H7 (cell line): ENCODE results near the gene VCX3A. TPM values are rescaled to one million over a fixed set of nuclear protein-coding genes. Genes with fewer than 3 reads are reported as not detected.
"Not testable (repeated sequence)": the region's sequence is repeated elsewhere in the genome, so short reads cannot be mapped to it uniquely, and the experiment has no call there.

ENCODE experiments used
- DNase-seq: peaks from one replicate; pipeline ENCODE4 v3.0.0; 2012
- H3K27me3 ChIP-seq: 2 replicates; pipeline ENCODE4 v1.6.0; 2011; ENCODE audit warnings: mild to moderate bottlenecking, low read length; ENCODE audit not compliant: control insufficient read depth, insufficient read depth
- H3K36me3 ChIP-seq: replicated peaks from 2 replicates; pipeline ENCODE4 v1.5.1; 2011; ENCODE audit warnings: low read length; ENCODE audit not compliant: control insufficient read depth, insufficient read depth
- H3K4me3 ChIP-seq: 2 replicates; pipeline ENCODE4 v1.5.1; 2011; ENCODE audit warnings: low read depth, mild to moderate bottlenecking, control low read depth, low read length, moderate library complexity; ENCODE audit not compliant: insufficient read depth
- total RNA-seq: library from RNA; depleted of rRNA; stranded (reverse); fragments of >200 nt; shearing (Covaris generic); gene quantifications from 2 replicates; pipeline ENCODE4 v1.2.3, GENCODE V29; 2014; rRNA removed

Gene VCX3A
- total RNA-seq = 0.26 and 0.35 TPM in 2 replicates

DNA sequence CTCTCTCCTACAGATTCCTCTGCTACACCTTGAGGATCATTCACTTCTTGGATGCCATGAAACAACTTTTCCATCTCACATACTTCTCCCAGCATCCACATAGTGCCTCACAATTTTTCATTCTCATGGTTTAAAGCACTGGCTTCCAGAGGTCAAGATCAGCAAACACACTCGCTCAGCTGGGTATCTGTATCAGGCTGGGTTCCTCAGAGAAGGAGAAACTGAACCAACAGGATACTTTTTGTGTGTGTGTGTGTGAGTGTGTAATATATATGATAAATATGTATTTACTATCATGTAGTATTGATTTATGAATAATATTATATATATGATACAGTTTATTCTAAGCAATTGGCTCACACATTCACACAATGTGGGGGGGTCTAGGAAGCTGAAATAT is at the start of gene VCX3A:
Gene VCX3A (minus strand): TSS at position 101 of the 400 bp plus-strand sequence. CDS start 621 bp downstream, outside the sequence.
- not testable (repeated sequence) for H3K27me3 ChIP-seq, DNase-seq, H3K36me3 ChIP-seq, H3K4me3 ChIP-seq

DNA sequence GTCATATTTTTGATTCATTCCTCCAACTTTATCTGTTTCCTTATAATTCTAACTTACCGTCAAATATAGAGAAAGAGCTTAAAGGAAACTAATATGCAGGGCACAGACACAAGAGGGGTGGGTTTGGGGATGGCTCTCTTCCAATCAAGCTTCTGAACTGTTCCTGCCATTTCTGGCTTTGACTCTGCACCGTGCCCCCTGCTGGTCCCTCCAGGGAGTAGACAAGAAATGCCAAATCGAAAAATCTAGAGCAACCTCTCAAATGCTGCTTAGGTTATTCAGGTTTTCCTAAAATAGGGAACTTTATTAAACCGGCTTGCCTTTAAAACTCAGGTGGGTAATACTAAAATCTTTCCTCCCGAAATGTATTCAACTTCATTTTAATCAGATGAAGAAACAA is 39.8 kb upstream of the VCX3A start:
- DNase-seq = peak; percentile 22
- Histone ChIP-seq H3K4me3 (no peak overlapping the region), H3K27me3 (no peaks in the 10 kb centered on the region), H3K36me3 (no peaks in the 10 kb centered on the region)

DNA sequence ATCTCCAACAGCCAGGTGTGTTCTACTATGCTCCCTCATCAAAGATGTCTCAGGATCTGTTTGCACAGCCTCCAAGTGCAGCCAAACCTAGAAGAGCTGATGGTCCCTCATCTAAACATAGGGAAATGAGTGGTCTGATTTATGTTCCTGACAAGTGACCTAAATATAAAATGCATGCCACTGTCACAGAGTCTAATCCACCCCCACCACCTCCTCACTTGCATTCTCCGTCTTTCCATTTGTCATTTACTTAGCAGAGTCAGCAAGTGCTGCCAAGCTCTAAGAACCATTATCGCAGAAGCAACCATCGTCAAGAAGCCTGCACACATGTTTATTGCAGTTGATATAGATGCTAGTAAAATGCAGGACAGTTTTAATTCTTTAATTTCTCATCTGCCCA is 33.1 kb upstream of the VCX3A start:
- Histone ChIP-seq H3K27me3 (no peaks in the 10 kb centered on the region), H3K36me3 (no peaks in the 10 kb centered on the region), H3K4me3 (no peak overlapping the region)
- DNase-seq = no peak

DNA sequence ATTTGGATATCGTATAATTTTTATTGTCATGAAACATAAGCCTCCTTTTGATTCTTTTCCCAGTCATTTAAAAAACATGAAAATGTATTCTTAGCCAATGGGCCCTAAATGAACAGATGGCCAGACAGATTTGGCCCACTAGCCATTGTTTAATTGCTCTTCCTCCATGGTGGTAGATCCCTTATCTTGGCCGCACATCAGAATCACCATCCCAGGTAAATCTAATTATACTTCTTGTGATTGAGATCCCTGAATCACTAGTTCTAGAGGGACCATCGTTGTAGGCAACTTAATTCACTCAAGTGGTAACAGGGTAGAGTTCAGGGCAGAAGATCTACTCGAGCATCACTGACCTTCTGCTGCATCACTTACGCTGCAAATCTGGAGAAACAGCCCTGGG is 24.1 kb upstream of the VCX3A start:
- DNase-seq = no peak
- Histone ChIP-seq H3K36me3 (no peaks in the 10 kb centered on the region), H3K4me3 (no peak overlapping the region), H3K27me3 (no peaks in the 10 kb centered on the region)

DNA sequence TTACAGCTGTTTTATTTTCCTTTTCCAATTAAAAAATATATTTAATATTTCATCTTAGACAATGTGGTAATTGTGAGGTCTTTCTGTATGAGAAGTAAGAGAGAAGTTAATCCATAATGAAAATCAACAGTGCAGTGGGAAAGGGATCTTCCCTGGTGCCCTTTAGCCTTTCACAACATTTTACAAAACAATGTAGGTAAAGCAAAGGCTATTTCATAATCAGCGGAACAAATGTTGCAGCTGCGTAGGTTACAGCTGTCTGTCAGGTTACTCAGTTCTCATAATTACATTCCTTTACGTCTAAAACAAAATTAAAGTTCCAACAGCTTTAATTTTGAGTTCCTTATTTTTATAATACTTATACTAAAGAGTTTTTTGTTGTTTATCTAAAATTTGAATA is 22.8 kb upstream of the VCX3A start:
- H3K27me3 ChIP-seq = no peaks in the 10 kb centered on the region
- no peak for DNase-seq
- H3K36me3 ChIP-seq = no peaks in the 10 kb centered on the region
- H3K4me3 ChIP-seq = no peak overlapping the region

DNA sequence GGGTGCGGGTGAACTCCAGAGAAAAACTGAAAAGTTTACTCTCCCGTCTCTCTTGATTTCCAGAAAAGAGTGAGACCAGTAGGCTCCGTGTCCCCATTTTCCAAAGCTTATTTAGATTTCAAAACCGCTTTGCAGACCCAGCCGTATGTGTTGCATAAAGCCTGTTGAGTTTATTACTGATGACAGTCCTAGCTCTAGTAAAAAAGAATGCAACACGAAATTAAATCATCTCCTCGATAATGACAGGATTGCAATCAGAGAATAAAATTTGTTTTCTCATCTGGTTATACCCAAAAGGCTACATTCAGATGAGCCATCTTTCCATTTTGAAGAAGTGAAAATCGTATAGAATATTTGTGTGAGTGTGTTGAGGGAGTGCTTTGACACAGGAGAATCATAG is 16.1 kb upstream of the VCX3A start:
- Histone ChIP-seq H3K27me3 (no peaks in the 10 kb centered on the region), H3K36me3 (no peaks in the 10 kb centered on the region), H3K4me3 (no peak overlapping the region)
- no peak for DNase-seq

DNA sequence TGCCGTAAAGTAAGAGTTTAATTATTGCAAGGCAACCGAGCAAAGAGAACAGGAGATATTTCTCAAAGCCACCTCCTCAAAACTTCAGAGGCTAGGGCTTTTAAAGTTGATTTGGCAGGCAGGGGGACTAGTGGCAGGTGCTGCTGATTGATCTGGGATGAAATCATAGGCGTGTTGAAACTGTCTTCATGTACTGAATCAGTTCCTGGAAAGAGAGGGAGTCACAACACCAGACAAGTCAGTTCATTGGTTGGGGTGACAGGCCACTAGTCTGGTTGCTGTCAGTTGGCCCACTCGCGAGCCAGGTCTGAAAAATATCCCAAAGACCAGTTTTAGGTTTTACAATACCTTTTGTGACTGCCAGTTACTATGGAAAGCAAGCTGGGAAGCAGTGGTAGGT is 10.8 kb upstream of the VCX3A start:
- Histone ChIP-seq H3K4me3 (no peak overlapping the region), H3K27me3 (no peaks in the 10 kb centered on the region), H3K36me3 (no peaks in the 10 kb centered on the region)
- no peak for DNase-seq

DNA sequence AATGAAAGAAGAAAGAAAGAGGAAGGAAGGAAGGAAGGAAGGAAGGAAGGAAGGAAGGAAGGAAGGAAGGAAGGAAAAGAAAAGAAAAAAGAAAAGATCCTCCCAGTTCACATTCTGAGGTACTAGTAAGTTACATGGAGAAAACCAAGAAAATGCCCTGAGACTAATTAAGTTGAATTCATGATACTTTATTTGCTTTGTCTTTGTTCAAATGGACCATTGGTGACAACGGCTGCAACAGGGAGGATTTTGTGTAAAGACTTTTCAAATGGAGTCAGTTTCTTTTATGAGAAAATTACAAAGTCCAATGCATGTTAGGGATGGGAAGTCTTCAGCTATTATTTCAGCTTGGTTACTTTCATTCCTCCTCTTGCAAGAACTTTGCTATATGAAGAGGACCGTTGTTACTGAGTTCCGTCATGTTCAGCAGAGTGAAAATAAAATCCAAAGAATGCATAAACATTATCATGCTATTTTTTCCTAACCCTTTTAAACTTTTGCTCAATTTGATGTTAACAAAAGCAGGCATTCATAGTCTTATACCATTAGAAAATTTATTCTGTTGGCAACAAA is 8.3 kb downstream of the VCX3A start:
- no peaks in the 10 kb centered on the region for H3K36me3 ChIP-seq
- no peak overlapping the region for H3K4me3 ChIP-seq
- no peak for DNase-seq
- no peaks in the 10 kb centered on the region for H3K27me3 ChIP-seq

DNA sequence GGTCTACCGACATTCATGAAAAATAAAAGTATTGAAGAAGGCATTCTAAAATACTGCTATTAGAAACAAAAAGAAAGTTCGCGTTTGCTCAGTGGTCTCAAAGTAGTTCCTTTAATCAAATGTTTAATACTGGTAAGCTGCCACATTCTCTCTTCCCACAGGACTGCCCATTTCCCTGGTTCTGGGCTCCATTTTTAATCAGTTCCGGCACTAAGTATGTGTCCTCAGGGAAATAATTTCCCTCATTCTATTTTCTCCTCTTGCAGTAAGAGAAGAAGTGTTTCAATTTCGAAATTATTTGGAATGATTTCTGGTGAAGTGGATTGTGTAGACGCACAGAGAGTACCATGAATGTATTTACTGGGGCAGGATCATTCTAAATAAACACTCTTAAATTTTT is 17.5 kb downstream of the VCX3A start:
- Histone ChIP-seq H3K36me3 (no peaks in the 10 kb centered on the region), H3K4me3 (no peak overlapping the region), H3K27me3 (no peaks in the 10 kb centered on the region)
- DNase-seq = no peak

DNA sequence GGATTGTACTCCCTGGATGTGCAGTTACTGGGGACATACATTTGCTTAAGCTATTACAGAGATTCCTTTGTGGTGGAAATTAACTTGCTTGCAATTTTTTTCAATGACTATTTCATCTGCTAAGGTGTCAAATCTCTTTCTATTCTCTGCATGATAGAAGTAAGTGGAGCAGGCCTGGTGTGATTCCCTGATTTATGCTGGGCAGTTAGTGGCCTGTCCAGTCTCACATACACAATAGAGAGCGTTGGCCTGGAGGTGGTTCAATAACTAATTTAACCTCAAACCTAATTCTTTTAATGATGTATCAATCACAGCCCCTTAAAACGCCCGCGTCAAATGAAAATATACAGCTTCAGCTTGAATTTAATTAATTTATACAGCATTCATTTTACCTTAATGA is 28.5 kb downstream of the VCX3A start:
- DNase-seq = no peak
- Histone ChIP-seq H3K27me3 (no peaks in the 10 kb centered on the region), H3K4me3 (no peak overlapping the region), H3K36me3 (no peaks in the 10 kb centered on the region)

DNA sequence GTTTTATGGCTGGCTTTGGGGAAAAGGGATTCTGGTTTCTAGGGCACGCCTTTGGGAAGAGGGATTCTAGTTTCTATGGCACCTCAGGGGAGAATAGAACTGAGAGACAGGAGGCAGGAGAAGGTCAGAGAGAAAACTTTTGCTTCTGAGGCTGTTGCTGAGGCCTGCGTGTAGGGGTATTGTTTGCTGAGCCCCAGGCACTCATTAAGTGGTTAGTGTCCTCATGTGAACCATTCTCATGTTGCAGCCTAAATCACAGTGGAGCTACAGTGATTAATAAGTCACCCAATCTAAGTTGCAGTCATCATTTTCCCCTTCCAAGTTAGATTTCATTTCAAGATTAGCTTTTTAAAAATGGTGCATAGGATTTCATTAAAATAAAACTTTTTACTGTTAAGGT is 29.0 kb downstream of the VCX3A start:
- Histone ChIP-seq H3K27me3 (no peaks in the 10 kb centered on the region), H3K4me3 (no peak overlapping the region), H3K36me3 (no peaks in the 10 kb centered on the region)
- no peak for DNase-seq

DNA sequence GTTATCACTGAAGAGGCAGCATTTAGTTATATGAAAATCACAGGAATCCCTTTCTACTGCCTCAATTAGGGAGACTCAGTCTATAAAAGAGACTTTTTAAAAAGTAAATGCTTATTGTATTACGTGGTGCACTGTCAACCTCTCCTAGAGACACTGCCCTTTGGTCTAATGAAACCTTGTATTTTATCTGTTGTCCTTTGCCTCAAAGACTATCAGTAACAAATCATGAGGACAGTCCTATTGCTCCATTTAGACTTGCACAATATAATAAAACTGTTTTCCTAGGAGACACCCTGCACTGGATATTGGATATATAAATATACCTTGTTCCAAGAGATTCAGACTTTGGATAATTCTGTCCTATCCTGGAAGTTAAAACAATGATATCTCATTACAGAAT is 34.2 kb downstream of the VCX3A start:
- DNase-seq = no peak
- H3K4me3 ChIP-seq = no peak overlapping the region
- no peaks in the 10 kb centered on the region for H3K27me3 ChIP-seq
- no peaks in the 10 kb centered on the region for H3K36me3 ChIP-seq

DNA sequence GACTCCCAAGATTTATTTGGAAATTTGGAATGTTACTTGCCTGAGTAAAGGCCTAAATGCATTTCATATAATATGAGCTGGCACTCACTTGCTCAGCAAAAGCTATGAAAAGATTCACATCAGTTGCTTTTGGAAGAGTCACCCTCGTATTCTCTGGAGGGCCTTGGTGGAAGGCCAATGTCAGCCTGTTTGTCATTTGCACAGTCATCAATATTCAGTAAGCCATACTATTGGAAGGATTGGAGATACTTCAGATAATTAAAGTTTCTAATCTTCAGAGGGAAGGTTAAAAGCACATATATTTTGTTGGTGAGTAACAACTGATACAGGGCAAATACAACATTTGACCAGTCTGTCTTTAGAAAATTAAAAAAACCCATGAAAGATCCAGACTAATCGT is 36.6 kb downstream of the VCX3A start:
- Histone ChIP-seq H3K27me3 (no peaks in the 10 kb centered on the region), H3K36me3 (no peaks in the 10 kb centered on the region), H3K4me3 (no peak overlapping the region)
- DNase-seq = no peak
